Measurements from ENCODE around the gene ATP2A3.

Gene ATP2A3

GRCh38 chr17:3990386-3991127 lies 26.3 kb upstream of the ATP2A3 start:
- DNase-seq (ENCODE audit: extremely low read depth, low read depth), result no peak
- no peak for TF ChIP-seq CTCF (IDR thresholded peaks at IDR 0.05; ENCODE audit: low read depth, low read length)

GRCh38 chr17:3989041-3989886 lies 25.0 kb upstream of the ATP2A3 start:
- no peak for TF ChIP-seq CTCF (IDR thresholded peaks at IDR 0.05; ENCODE audit: low read depth, low read length)
- DNase-seq (ENCODE audit: extremely low read depth, low read depth), result no peak

- TF ChIP-seq CTCF (IDR thresholded peaks at IDR 0.05; ENCODE audit: low read depth, low read length), result no peak
Measured at GRCh38 chr17:3988297-3989040, 24.2 kb upstream of the ATP2A3 start.

GRCh38 chr17:3986939-3987335 lies 22.7 kb upstream of the ATP2A3 start:
- no peak for TF ChIP-seq CTCF (IDR thresholded peaks at IDR 0.05; ENCODE audit: low read depth, low read length)
- DNase-seq (ENCODE audit: extremely low read depth, low read depth), result no peak

More at GRCh38 chr17:3988297-3989040, 24.2 kb upstream of the ATP2A3 start:
- no peak for DNase-seq (ENCODE audit: extremely low read depth, low read depth)

- no peak for DNase-seq (ENCODE audit: extremely low read depth, low read depth)
- no peak for TF ChIP-seq CTCF (IDR thresholded peaks at IDR 0.05; ENCODE audit: low read depth, low read length)
Measured at GRCh38 chr17:3986270-3986938, 22.2 kb upstream of the ATP2A3 start.

GRCh38 chr17:3985846-3986245 lies 21.6 kb upstream of the ATP2A3 start:
- DNase-seq (ENCODE audit: extremely low read depth, low read depth), result no peak
- no peak for TF ChIP-seq CTCF (IDR thresholded peaks at IDR 0.05; ENCODE audit: low read depth, low read length)
